C4-2B (cell line): ENCODE results near the gene PCDHA6.
A peak's percentile ranks its signal among the peaks of the same experiment; 100 is the strongest.

Experiments used
- CTCF ChIP-seq: fragments of 450-650 bp; conservative IDR thresholded peaks from 2 replicates; pipeline ENCODE4 v1.5.1; 2017; ENCODE audit warnings: mild to moderate bottlenecking
- ZFX ChIP-seq: fragments of 450-650 bp; IDR thresholded peaks from 2 replicates; pipeline ENCODE4 v1.6.1; 2017

- TF ChIP-seq CTCF (peak; percentile 83), ZFX (no peak)
Observed at GRCh38 chr5:140840978-140841962, 13.5 kb downstream of the PCDHA6 start, which contains the start of gene PCDHA8.
